BJ (cell line): Measurements from ENCODE around the gene LRBA. TPM values are rescaled to one million over a fixed set of nuclear protein-coding genes. Genes with fewer than 3 reads are reported as not detected.

Experiments
- CTCF ChIA-PET: fragments of 350-600 bp; formaldehyde crosslinking; extraction: SDS; loops from one replicate; lab custom pipeline; 2021; ENCODE audit warnings: antibody characterized with exemption, inconsistent platforms; lab: Yijun Ruan, JAX
- POLR2A ChIA-PET: fragments of 300-600 bp; sonication (Branson Sonifier 250); formaldehyde crosslinking; extraction: SDS; loops from one replicate; lab custom pipeline; 2021; ENCODE audit warnings: antibody characterized with exemption; lab: Charles Lee
- DNase-seq: peaks from one replicate; pipeline ENCODE4 v3.0.0-alpha.2; 2011; ENCODE audit warnings: low read depth
- H3K27me3 ChIP-seq: 2 replicates; pipeline ENCODE4 v1.6.0; 2011; ENCODE audit warnings: low read length; ENCODE audit not compliant: control insufficient read depth, insufficient read depth
- H3K36me3 ChIP-seq: 2 replicates; pipeline ENCODE4 v1.5.1; 2011; ENCODE audit warnings: low read length; ENCODE audit not compliant: control insufficient read depth, insufficient read depth
- H3K4me3 ChIP-seq: 2 replicates; pipeline ENCODE4 v1.5.1; 2011; ENCODE audit warnings: low read depth, mild to moderate bottlenecking, control low read depth, low read length
- polyA plus RNA-seq: library from polyadenylated mRNA; depleted of rRNA; stranded (reverse); fragments of >200 nt; gene quantifications from 2 replicates; pipeline ENCODE4 v1.2.3, GENCODE V29; 2011
- TF ChIP-seq, protein P1 (sequence below): IDR thresholded peaks from 2 replicates; pipeline ENCODE4 v1.5.1; 2011; ENCODE audit warnings: low read depth, mild to moderate bottlenecking, control low read depth, inconsistent platforms, low read length, moderate library complexity; ENCODE audit not compliant: insufficient read depth

The LRBA gene
- polyA plus RNA-seq, 1 experiment: 8.2 TPM

DNA sequence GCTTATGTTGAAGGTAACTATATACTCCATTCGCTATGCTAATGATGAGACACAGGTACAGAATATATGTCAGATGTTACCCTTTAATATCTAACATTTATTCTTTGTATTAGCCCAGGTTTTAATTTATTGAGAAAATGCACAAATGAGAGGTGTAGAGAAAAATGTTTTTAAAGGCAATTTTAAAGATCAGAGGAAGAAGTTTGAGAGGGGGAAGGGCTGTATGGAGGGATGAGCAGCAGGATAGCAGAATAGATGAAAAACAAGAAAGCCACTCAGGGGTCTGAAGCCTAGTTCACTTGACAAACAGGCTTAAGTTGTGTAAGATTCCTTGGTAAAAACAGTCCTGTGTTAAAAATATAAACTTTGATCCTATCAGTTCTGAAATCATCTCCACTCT is 429.5 kb downstream of the LRBA start:
- Histone ChIP-seq H3K4me3 (no peak overlapping the region), H3K27me3 (no peaks in the 10 kb centered on the region), H3K36me3 (no peaks in the 10 kb centered on the region)
- no peak for DNase-seq
- TF ChIP-seq, protein P1, sequence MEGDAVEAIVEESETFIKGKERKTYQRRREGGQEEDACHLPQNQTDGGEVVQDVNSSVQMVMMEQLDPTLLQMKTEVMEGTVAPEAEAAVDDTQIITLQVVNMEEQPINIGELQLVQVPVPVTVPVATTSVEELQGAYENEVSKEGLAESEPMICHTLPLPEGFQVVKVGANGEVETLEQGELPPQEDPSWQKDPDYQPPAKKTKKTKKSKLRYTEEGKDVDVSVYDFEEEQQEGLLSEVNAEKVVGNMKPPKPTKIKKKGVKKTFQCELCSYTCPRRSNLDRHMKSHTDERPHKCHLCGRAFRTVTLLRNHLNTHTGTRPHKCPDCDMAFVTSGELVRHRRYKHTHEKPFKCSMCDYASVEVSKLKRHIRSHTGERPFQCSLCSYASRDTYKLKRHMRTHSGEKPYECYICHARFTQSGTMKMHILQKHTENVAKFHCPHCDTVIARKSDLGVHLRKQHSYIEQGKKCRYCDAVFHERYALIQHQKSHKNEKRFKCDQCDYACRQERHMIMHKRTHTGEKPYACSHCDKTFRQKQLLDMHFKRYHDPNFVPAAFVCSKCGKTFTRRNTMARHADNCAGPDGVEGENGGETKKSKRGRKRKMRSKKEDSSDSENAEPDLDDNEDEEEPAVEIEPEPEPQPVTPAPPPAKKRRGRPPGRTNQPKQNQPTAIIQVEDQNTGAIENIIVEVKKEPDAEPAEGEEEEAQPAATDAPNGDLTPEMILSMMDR: no peak
- CTCF ChIA-PET: no interaction called here
- POLR2A ChIA-PET: no interaction called here

DNA sequence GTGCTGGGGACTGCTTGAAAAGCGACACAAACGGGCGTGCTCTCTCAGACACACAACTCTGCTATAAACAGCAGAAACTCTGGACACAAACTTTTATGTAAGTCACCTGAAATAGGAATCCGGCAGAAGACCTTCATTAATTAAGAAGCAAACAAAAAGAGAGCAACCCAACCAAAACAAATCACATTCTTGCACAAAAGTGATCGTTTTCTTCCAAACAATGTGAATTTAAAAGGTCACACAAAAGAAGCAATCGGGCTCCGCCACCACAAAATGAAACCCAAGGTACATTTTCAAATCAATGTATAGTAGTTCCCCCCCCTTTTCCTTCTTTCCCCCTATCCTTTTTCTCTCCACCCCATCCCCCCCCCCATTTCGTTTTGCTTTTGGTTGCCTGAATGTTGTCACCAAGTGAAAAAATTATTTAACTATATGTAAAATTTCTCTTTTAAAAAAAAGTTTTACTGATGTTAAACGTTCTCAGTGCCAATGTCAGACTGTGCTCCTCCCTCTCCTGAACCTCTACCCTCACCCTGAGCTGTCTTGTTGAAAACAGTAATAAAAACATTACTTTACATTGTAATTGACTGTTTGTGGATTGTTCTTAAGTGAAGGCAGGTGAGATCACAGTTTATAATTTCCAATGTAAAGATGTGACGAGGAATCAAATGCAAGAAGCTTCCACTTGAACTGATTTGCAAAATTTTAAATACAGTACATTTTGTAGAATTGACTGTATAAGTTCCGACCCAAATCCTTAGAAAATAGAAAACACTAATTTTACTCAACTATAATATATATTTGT is 430.8 kb downstream of the LRBA start:
- no peaks in the 10 kb centered on the region for H3K36me3 ChIP-seq
- peak overlapping the region; percentile 4; the same call in 1 of the 2 replicates for H3K4me3 ChIP-seq
- TF ChIP-seq, protein P1: no peak
- no peaks in the 10 kb centered on the region for H3K27me3 ChIP-seq
- no peak for DNase-seq
- ChIA-PET POLR2A (no interaction called here), CTCF (no interaction called here)

DNA sequence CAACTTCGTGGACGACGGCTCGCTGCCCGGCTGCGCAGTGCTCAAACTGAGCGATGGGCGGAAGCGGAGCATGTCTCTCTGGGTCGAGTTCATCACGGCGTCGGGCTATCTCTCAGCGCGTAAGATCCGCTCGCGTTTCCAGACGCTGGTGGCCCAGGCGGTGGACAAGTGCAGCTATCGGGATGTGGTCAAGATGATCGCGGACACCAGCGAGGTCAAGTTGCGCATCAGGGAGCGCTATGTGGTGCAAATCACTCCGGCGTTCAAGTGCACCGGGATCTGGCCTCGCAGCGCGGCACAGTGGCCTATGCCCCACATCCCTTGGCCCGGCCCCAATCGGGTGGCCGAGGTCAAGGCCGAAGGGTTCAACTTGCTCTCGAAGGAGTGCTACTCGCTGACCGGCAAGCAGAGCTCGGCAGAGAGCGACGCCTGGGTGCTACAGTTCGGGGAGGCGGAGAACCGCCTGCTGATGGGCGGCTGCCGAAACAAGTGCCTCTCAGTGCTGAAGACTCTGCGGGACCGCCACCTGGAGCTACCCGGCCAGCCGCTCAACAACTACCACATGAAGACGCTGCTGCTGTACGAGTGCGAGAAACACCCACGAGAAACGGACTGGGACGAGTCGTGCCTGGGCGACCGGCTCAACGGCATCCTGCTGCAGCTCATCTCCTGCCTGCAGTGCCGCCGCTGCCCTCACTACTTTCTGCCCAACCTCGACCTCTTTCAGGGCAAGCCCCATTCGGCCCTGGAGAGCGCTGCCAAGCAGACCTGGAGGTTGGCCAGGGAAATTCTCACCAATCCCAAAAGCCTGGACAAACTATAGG is 431.6 kb downstream of the LRBA start:
- H3K4me3 ChIP-seq: peak overlapping the region; percentile 4; the same call in 1 of the 2 replicates
- no peaks in the 10 kb centered on the region for H3K36me3 ChIP-seq
- no peaks in the 10 kb centered on the region for H3K27me3 ChIP-seq
- ChIA-PET POLR2A (no interaction called here), CTCF (no interaction called here)
- DNase-seq: no peak
- TF ChIP-seq, protein P1: no peak

DNA sequence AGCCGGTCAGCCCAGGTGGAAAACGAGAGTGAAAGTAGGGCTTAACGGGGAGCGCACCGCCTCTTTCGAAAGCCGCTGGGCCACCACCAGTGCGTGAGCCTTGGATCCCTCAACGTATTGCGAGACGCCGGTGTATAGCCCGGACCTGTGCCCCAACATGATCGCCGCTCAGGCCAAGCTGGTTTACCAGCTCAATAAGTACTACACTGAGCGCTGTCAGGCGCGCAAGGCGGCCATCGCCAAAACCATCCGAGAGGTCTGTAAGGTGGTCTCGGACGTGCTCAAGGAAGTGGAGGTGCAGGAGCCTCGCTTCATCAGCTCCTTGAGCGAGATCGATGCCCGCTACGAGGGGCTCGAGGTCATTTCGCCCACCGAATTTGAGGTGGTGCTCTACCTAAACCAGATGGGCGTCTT is 432.2 kb downstream of the LRBA start:
- TF ChIP-seq, protein P1: no peak
- POLR2A ChIA-PET: no interaction called here
- H3K4me3 ChIP-seq: peak overlapping the region; percentile 0; the same call in 1 of the 2 replicates
- CTCF ChIA-PET: interaction anchor here (1.2 kb wide), 1 partner anchor 11 kb away, joined by 3 read pairs; no protein-coding TSS in a partner anchor
- no peaks in the 10 kb centered on the region for H3K27me3 ChIP-seq
- no peak for DNase-seq
- no peaks in the 10 kb centered on the region for H3K36me3 ChIP-seq
